Kidney glomerular epithelial cell (primary cell): Measurements from ENCODE around the gene NPM1.

ENCODE experiments used
- DNase-seq: peaks from one replicate; lab custom pipeline; 2025; lab: John Stamatoyannopoulos, UW

Gene NPM1

DNA sequence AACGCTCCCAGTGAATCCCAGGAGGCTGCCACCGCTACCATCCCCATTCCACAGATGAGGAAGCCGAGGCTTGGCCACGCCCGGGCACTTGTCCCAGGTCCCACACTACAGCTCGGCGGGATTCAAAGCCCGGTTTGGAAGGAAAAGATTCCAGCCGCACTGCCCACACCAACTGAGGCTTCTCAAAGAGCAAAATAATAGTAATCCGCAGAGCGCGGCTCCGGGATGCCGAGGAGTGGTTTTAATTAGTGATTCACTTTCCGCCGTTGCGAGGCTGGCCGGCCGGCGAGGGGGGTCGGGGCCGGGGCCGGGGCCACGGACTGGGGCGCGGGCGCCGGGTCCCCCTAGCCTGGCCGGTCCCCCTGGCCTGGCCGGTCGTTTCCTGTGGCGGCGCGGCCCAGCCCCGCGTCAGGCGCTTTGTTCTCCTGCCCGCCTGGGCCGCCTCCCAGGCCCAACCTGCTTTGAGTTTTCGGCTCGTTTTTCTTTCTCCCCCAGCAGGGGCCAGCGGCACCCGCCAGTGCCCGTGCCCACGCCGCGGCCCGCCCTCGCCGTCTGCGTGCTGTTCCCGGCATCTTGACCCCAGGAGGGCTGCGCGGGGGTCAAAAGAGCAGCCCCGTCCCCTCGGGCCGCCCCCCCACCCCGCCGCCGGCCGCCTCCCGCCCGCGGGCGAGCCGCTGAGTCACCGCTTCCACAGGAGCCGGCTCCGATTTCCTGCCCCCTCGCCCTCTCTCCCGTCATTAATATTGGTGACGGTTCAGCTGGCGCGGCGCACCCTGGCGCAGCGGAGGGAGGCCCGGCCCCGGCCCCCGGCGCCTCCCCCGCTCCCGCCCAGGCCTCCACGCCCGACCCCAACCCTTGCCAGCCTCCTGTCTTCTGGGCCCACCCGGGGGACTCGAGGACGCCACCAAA, 63.0 kb downstream of the NPM1 start:
- DNase-seq = peak; percentile 28

DNA sequence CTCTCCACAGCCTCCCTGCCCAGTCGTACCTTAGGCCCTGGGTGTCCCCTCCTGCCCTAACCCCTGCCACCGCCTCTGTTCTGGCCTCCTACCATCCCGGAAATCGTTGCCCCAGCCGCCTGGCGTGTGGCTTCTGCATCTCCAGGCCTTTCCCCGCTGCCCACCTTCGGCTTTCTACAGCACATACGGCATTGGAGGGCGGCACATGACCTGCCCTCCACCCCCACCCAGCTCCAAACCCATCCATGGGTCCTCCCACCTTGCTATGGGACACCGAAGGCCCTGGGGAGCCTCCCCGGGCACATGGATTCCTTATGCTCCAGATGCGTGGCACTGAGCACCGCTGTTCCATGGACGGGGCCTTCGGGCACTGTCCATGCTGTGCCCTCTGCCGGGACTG, 63.8 kb downstream of the NPM1 start:
- DNase-seq = no peak

GRCh38 chr5:171453056-171453725, 65.5 kb downstream of the NPM1 start:
- DNase-seq = no peak

GRCh38 chr5:171453988-171454387, 66.3 kb downstream of the NPM1 start:
- DNase-seq = no peak

- no peak for DNase-seq
Observed at GRCh38 chr5:171454549-171454948, 66.9 kb downstream of the NPM1 start.

- no peak for DNase-seq
Observed at GRCh38 chr5:171455522-171455921, 67.9 kb downstream of the NPM1 start.

DNA sequence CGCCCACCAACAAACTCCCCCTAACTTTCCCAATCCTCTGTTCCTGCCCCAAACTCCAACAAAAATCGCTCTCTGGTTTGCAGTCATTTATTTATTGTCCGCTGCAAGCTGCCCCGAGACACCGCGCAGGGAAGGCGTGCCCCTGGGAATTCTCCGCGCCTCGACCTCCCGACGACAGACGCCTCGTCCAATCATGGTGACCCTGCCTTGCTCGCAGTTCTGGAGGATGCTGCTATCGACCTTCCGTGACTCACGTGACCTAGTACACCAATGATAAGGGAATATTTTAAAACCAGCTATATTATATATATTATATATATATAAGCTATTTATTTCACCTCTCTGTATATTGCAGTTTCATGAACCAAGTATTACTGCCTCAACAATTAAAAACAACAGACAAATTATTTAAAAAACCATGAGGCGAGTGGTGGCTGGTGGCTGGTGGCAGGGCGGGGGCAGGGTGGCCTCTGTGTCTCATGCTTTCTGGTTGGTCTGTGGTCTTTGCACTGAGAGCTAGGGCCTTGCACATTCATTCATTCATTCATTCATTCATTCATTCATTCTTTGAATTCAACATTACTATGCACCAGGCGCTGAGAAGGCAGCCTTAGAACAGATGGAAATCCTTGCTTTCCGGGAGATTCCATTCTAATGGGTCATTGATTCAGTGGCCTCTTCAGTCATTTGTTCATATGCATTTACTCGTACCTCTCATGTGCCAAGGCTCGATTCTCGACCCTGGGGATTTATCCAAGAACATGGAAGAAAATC, 69.7 kb downstream of the NPM1 start:
- no peak for DNase-seq

DNA sequence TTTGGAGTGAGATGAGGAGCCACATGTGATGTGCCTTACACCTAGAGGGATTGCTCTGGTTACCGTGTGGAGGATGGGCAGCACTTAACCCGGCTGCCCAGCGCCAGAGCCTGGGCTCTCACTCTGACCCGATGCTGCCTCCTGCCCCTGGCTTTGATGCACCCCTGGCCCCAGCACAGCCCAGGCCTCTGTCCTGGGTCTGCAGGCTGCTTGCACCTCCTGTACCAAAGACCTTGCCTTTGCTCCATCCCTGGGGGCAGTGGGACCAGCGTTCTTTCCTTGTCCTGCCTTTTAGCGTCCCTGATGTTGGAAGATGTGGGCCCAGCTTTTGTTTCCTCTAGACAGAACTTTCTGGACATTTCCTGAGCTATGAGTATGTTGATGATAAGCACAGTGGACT, 72.2 kb downstream of the NPM1 start:
- no peak for DNase-seq
